ENCODE measurements around the gene DNMT1.

DNMT1 gene

GRCh38 chr19:10092648-10093294, 102.0 kb downstream of the DNMT1 start:
- Histone ChIP-seq H3K4me1 (ENCODE audit: control insufficient read depth, low read depth, low read length) (no peaks in the 10 kb centered on the region), H3K18ac (ENCODE audit: low read length) (no peak overlapping the region), H3K4me2 (ENCODE audit: low read length) (no peak overlapping the region), H3K23ac (ENCODE audit: low read length) (no peak overlapping the region), H2AK5ac (ENCODE audit: low read length) (no peak overlapping the region), H2BK120ac (ENCODE audit: low read depth, low read length) (no peak overlapping the region), H3K36me3 (ENCODE audit: control insufficient read depth, insufficient read depth, low read length) (no peaks in the 10 kb centered on the region), H2BK5ac (ENCODE audit: low read length) (no peak overlapping the region), H4K8ac (ENCODE audit: low read depth, low read length) (no peak overlapping the region), H3K4me3 (ENCODE audit: low read length) (no peak overlapping the region), H3K27ac (ENCODE audit: low read depth, low read length) (no peak overlapping the region), H4K5ac (ENCODE audit: low read length) (no peak overlapping the region), H3K9ac (ENCODE audit: low read length) (no peak overlapping the region), H2BK15ac (replicated peaks; ENCODE audit: low read depth) (no peak overlapping the region), H3K4ac (ENCODE audit: low read depth, low read length) (no peak overlapping the region), H3K79me2 (ENCODE audit: control insufficient read depth, insufficient read depth, low read length) (no peaks in the 10 kb centered on the region), H3K27me3 (ENCODE audit: insufficient read depth, low read length, poor library complexity) (peaks cover 2% of the 10 kb centered on the region), H3K56ac (ENCODE audit: low read length) (no peak overlapping the region), H3K79me1 (ENCODE audit: low read length) (no peaks in the 10 kb centered on the region)
- no peak for DNase-seq
- WGBS (ENCODE audit: extremely low coverage, insufficient coverage, low lambda C conversion rate) = no CpG with 5 or more reads among the region's 9 CpGs

- DNase-seq = no peak
- H3K27ac ChIP-seq (ENCODE audit: low read depth, low read length) = no peak overlapping the region
- peaks cover 2% of the 10 kb centered on the region for H3K27me3 ChIP-seq (ENCODE audit: insufficient read depth, low read length, poor library complexity)
- no peak overlapping the region for H2AK5ac ChIP-seq (ENCODE audit: low read length)
- H3K56ac ChIP-seq (ENCODE audit: low read length) = no peak overlapping the region
- no peak overlapping the region for H3K4me2 ChIP-seq (ENCODE audit: low read length)
- H3K18ac ChIP-seq (ENCODE audit: low read length) = no peak overlapping the region
- H3K23ac ChIP-seq (ENCODE audit: low read length) = no peak overlapping the region
- no peaks in the 10 kb centered on the region for H3K4me1 ChIP-seq (ENCODE audit: control insufficient read depth, low read depth, low read length)
- no peak overlapping the region for H2BK5ac ChIP-seq (ENCODE audit: low read length)
- no peak overlapping the region for H4K5ac ChIP-seq (ENCODE audit: low read length)
- H3K4ac ChIP-seq (ENCODE audit: low read depth, low read length) = no peak overlapping the region
- no peak overlapping the region for H2BK15ac ChIP-seq (replicated peaks; ENCODE audit: low read depth)
- no peak overlapping the region for H2BK120ac ChIP-seq (ENCODE audit: low read depth, low read length)
- no CpG with 5 or more reads among the region's 13 CpGs for WGBS (ENCODE audit: extremely low coverage, insufficient coverage, low lambda C conversion rate)
- no peak overlapping the region for H4K8ac ChIP-seq (ENCODE audit: low read depth, low read length)
- no peak overlapping the region for H3K4me3 ChIP-seq (ENCODE audit: low read length)
- H3K9ac ChIP-seq (ENCODE audit: low read length) = no peak overlapping the region
- no peaks in the 10 kb centered on the region for H3K79me2 ChIP-seq (ENCODE audit: control insufficient read depth, insufficient read depth, low read length)
- no peaks in the 10 kb centered on the region for H3K79me1 ChIP-seq (ENCODE audit: low read length)
- no peaks in the 10 kb centered on the region for H3K36me3 ChIP-seq (ENCODE audit: control insufficient read depth, insufficient read depth, low read length)
Measured at GRCh38 chr19:10091895-10092641, 102.7 kb downstream of the DNMT1 start.

- WGBS (ENCODE audit: extremely low coverage, insufficient coverage, low lambda C conversion rate) = no CpG with 5 or more reads among the region's 17 CpGs
Measured at GRCh38 chr19:10091370-10091687, 103.4 kb downstream of the DNMT1 start.

GRCh38 chr19:10089801-10090375, 104.9 kb downstream of the DNMT1 start:
- no peak overlapping the region for H3K4ac ChIP-seq (ENCODE audit: low read depth, low read length)
- H3K27ac ChIP-seq (ENCODE audit: low read depth, low read length) = no peak overlapping the region
- H3K18ac ChIP-seq (ENCODE audit: low read length) = no peak overlapping the region
- no peak overlapping the region for H2BK15ac ChIP-seq (replicated peaks; ENCODE audit: low read depth)
- no peak overlapping the region for H3K23ac ChIP-seq (ENCODE audit: low read length)
- no peaks in the 10 kb centered on the region for H3K79me1 ChIP-seq (ENCODE audit: low read length)
- no peaks in the 10 kb centered on the region for H3K79me2 ChIP-seq (ENCODE audit: control insufficient read depth, insufficient read depth, low read length)
- no peak overlapping the region for H2BK5ac ChIP-seq (ENCODE audit: low read length)
- no peak overlapping the region for H4K8ac ChIP-seq (ENCODE audit: low read depth, low read length)
- no peaks in the 10 kb centered on the region for H3K36me3 ChIP-seq (ENCODE audit: control insufficient read depth, insufficient read depth, low read length)
- H2AK5ac ChIP-seq (ENCODE audit: low read length) = no peak overlapping the region
- H2BK120ac ChIP-seq (ENCODE audit: low read depth, low read length) = no peak overlapping the region
- no peak overlapping the region for H3K9ac ChIP-seq (ENCODE audit: low read length)
- no peak overlapping the region for H3K56ac ChIP-seq (ENCODE audit: low read length)
- H4K5ac ChIP-seq (ENCODE audit: low read length) = no peak overlapping the region
- no peak for DNase-seq
- no CpG with 5 or more reads among the region's 15 CpGs for WGBS (ENCODE audit: extremely low coverage, insufficient coverage, low lambda C conversion rate)
- H3K4me2 ChIP-seq (ENCODE audit: low read length) = no peak overlapping the region
- H3K27me3 ChIP-seq (ENCODE audit: insufficient read depth, low read length, poor library complexity) = no peaks in the 10 kb centered on the region
- H3K4me3 ChIP-seq (ENCODE audit: low read length) = no peak overlapping the region
- no peaks in the 10 kb centered on the region for H3K4me1 ChIP-seq (ENCODE audit: control insufficient read depth, low read depth, low read length)

More at GRCh38 chr19:10091370-10091687, 103.4 kb downstream of the DNMT1 start:
- H4K8ac ChIP-seq (ENCODE audit: low read depth, low read length) = no peak overlapping the region
- no peak overlapping the region for H3K56ac ChIP-seq (ENCODE audit: low read length)
- no peak overlapping the region for H3K4ac ChIP-seq (ENCODE audit: low read depth, low read length)
- no peaks in the 10 kb centered on the region for H3K36me3 ChIP-seq (ENCODE audit: control insufficient read depth, insufficient read depth, low read length)
- H2BK5ac ChIP-seq (ENCODE audit: low read length) = no peak overlapping the region
- no peaks in the 10 kb centered on the region for H3K4me1 ChIP-seq (ENCODE audit: control insufficient read depth, low read depth, low read length)
- H3K79me1 ChIP-seq (ENCODE audit: low read length) = no peaks in the 10 kb centered on the region
- no peak overlapping the region for H3K9ac ChIP-seq (ENCODE audit: low read length)
- H3K4me2 ChIP-seq (ENCODE audit: low read length) = no peak overlapping the region
- H4K5ac ChIP-seq (ENCODE audit: low read length) = no peak overlapping the region
- H3K27ac ChIP-seq (ENCODE audit: low read depth, low read length) = no peak overlapping the region
- no peaks in the 10 kb centered on the region for H3K79me2 ChIP-seq (ENCODE audit: control insufficient read depth, insufficient read depth, low read length)
- H3K4me3 ChIP-seq (ENCODE audit: low read length) = no peak overlapping the region
- no peak for DNase-seq
- no peak overlapping the region for H2BK120ac ChIP-seq (ENCODE audit: low read depth, low read length)
- H3K23ac ChIP-seq (ENCODE audit: low read length) = no peak overlapping the region
- H3K18ac ChIP-seq (ENCODE audit: low read length) = no peak overlapping the region
- H2BK15ac ChIP-seq (replicated peaks; ENCODE audit: low read depth) = no peak overlapping the region
- peaks cover 2% of the 10 kb centered on the region for H3K27me3 ChIP-seq (ENCODE audit: insufficient read depth, low read length, poor library complexity)
- H2AK5ac ChIP-seq (ENCODE audit: low read length) = no peak overlapping the region

GRCh38 chr19:10088949-10089554, 105.7 kb downstream of the DNMT1 start:
- no peak overlapping the region for H2AK5ac ChIP-seq (ENCODE audit: low read length)
- H3K79me2 ChIP-seq (ENCODE audit: control insufficient read depth, insufficient read depth, low read length) = no peaks in the 10 kb centered on the region
- WGBS (ENCODE audit: extremely low coverage, insufficient coverage, low lambda C conversion rate) = no CpG with 5 or more reads among the region's 6 CpGs
- no peak overlapping the region for H3K9ac ChIP-seq (ENCODE audit: low read length)
- H2BK15ac ChIP-seq (replicated peaks; ENCODE audit: low read depth) = no peak overlapping the region
- no peaks in the 10 kb centered on the region for H3K4me1 ChIP-seq (ENCODE audit: control insufficient read depth, low read depth, low read length)
- H3K4me3 ChIP-seq (ENCODE audit: low read length) = no peak overlapping the region
- no peaks in the 10 kb centered on the region for H3K27me3 ChIP-seq (ENCODE audit: insufficient read depth, low read length, poor library complexity)
- DNase-seq = no peak
- H3K36me3 ChIP-seq (ENCODE audit: control insufficient read depth, insufficient read depth, low read length) = no peaks in the 10 kb centered on the region
- no peak overlapping the region for H3K56ac ChIP-seq (ENCODE audit: low read length)
- no peak overlapping the region for H2BK5ac ChIP-seq (ENCODE audit: low read length)
- no peak overlapping the region for H3K4ac ChIP-seq (ENCODE audit: low read depth, low read length)
- no peak overlapping the region for H4K8ac ChIP-seq (ENCODE audit: low read depth, low read length)
- H3K27ac ChIP-seq (ENCODE audit: low read depth, low read length) = no peak overlapping the region
- H2BK120ac ChIP-seq (ENCODE audit: low read depth, low read length) = no peak overlapping the region
- no peaks in the 10 kb centered on the region for H3K79me1 ChIP-seq (ENCODE audit: low read length)
- H3K18ac ChIP-seq (ENCODE audit: low read length) = no peak overlapping the region
- no peak overlapping the region for H3K4me2 ChIP-seq (ENCODE audit: low read length)
- no peak overlapping the region for H3K23ac ChIP-seq (ENCODE audit: low read length)
- H4K5ac ChIP-seq (ENCODE audit: low read length) = no peak overlapping the region

Data from mesendoderm (in vitro differentiated cells).